Activated CD8-positive, alpha-beta memory T cell treated with anti-CD3 and anti-CD28 coated beads, Interleukin-2, amount 50 U/mL, for 24 hours (primary cell): ENCODE results near the gene CNTN4.
"Not testable (repeated sequence)": the region's sequence is repeated elsewhere in the genome, so short reads cannot be mapped to it uniquely, and the experiment has no call there.

Source experiments
- DNase-seq: peaks from one replicate; pipeline ENCODE4 v3.0.0-alpha.2; 2020; ENCODE audit errors: extremely low read depth

CNTN4 gene

GRCh38 chr3:2908693-2909351 is 810.2 kb downstream of the CNTN4 start:
- DNase-seq: no peak

- no peak for DNase-seq
Measured at GRCh38 chr3:2910997-2911396, 812.3 kb downstream of the CNTN4 start.

GRCh38 chr3:2915826-2916225 is 817.2 kb downstream of the CNTN4 start:
- no peak for DNase-seq

- DNase-seq: not testable (repeated sequence)
Measured at GRCh38 chr3:2916640-2917039, 818.0 kb downstream of the CNTN4 start.

GRCh38 chr3:2920103-2920502 is 821.4 kb downstream of the CNTN4 start:
- no peak for DNase-seq

GRCh38 chr3:2921452-2921851 is 822.8 kb downstream of the CNTN4 start:
- no peak for DNase-seq

- no peak for DNase-seq
Measured at GRCh38 chr3:2921903-2922302, 823.2 kb downstream of the CNTN4 start.

- DNase-seq: no peak
Measured at GRCh38 chr3:2923390-2923789, 824.7 kb downstream of the CNTN4 start.

- no peak for DNase-seq
Measured at GRCh38 chr3:2927259-2927658, 828.6 kb downstream of the CNTN4 start.

- DNase-seq: no peak
Measured at GRCh38 chr3:2929574-2929973, 830.9 kb downstream of the CNTN4 start.

GRCh38 chr3:2931265-2931664 is 832.6 kb downstream of the CNTN4 start:
- DNase-seq: no peak

GRCh38 chr3:2934541-2934940 is 835.9 kb downstream of the CNTN4 start:
- DNase-seq: no peak

GRCh38 chr3:2937055-2937454 is 838.4 kb downstream of the CNTN4 start:
- no peak for DNase-seq

- no peak for DNase-seq
Measured at GRCh38 chr3:2937592-2937991, 838.9 kb downstream of the CNTN4 start.

GRCh38 chr3:2938711-2939110 is 840.0 kb downstream of the CNTN4 start:
- no peak for DNase-seq

- no peak for DNase-seq
Measured at GRCh38 chr3:2940062-2940461, 841.4 kb downstream of the CNTN4 start.

- no peak for DNase-seq
Measured at GRCh38 chr3:2944628-2945027, 846.0 kb downstream of the CNTN4 start.

GRCh38 chr3:2945121-2945520 is 846.5 kb downstream of the CNTN4 start:
- DNase-seq: no peak

GRCh38 chr3:2947536-2947935 is 848.9 kb downstream of the CNTN4 start:
- no peak for DNase-seq

GRCh38 chr3:2948882-2949281 is 850.2 kb downstream of the CNTN4 start:
- no peak for DNase-seq

GRCh38 chr3:2950159-2950558 is 851.5 kb downstream of the CNTN4 start:
- no peak for DNase-seq

GRCh38 chr3:2957115-2957514 is 858.4 kb downstream of the CNTN4 start:
- DNase-seq: no peak

- no peak for DNase-seq
Measured at GRCh38 chr3:2958551-2958950, 859.9 kb downstream of the CNTN4 start.

GRCh38 chr3:2961576-2961975 is 862.9 kb downstream of the CNTN4 start:
- DNase-seq: no peak
